K562 (cell line): Measurements from ENCODE around the gene IL20RB. TPM values are rescaled to one million over a fixed set of nuclear protein-coding genes. Genes with fewer than 3 reads are reported as not detected.

Experiments
- ATAC-seq: fragments of 200-7000 bp; cut with Tn5 transposase; 3 replicates; pipeline ENCODE4 v1.9.1; 2020; ENCODE audit warnings: moderate library complexity
- BruUV-seq: library from RNA; stranded (reverse); fragments of 400-500 nt; replicated peaks from 2 replicates; lab custom pipeline; 2021; lab: Mats Ljungman, UMichigan
- CTCF ChIA-PET: fragments of 300-600 bp; formaldehyde crosslinking; extraction: SDS; loops from one replicate; lab custom pipeline; 2021; ENCODE audit warnings: low intra/inter-chr PET ratio; lab: Yijun Ruan, JAX
- POLR2A ChIA-PET: fragments of 300-600, 350-650 bp; sonication (Branson Sonifier 250); formaldehyde crosslinking; extraction: SDS; loops from one replicate; lab custom pipeline; 2021; ENCODE audit warnings: antibody characterized with exemption, inconsistent platforms; lab: Yijun Ruan, JAX
- DNase-seq, 4 experiments: peaks; one replicate each; pipeline versions ENCODE4 v3.0.0 to v3.0.0-alpha.2; 2011 to 2018; ENCODE audit warnings: low spot score in 3 of 4, mixed read lengths in 3 of 4; ENCODE audit errors: extremely low read depth in 1 of 4
- FAIRE-seq: peaks from 2 replicates; lab custom pipeline; 2011; peaks lifted over from hg19 to GRCh38; lab: Jason Lieb, UNC
- H2AFZ ChIP-seq: 2 replicates; pipeline ENCODE4 v1.6.0; 2011; ENCODE audit warnings: low read depth, low read length, control low read depth, inconsistent platforms
- H3K27ac ChIP-seq: fragments of 200-600 bp; 3 replicates; pipeline ENCODE4 v1.8.0; 2011; ENCODE audit warnings: low read depth, mild to moderate bottlenecking, control low read depth, inconsistent platforms, low read length, moderate library complexity, mixed read lengths; ENCODE audit errors: extremely low read depth
- H3K27me3 ChIP-seq, 2 experiments: fragments of 300-600 bp in 1 of 2; 2 replicates in 1 of 2; 3 replicates in 1 of 2; pipeline versions ENCODE4 v1.6.0 to v1.8.0; 2011; ENCODE audit warnings: inconsistent platforms in 2 of 2, low read length in 2 of 2, mild to moderate bottlenecking in 1 of 2, mixed read lengths in 1 of 2, moderate library complexity in 1 of 2; ENCODE audit not compliant: control insufficient read depth in 2 of 2, insufficient read depth in 2 of 2
- H3K36me3 ChIP-seq: fragments of 300-600 bp; 3 replicates; pipeline ENCODE4 v1.8.0; 2011; ENCODE audit warnings: mild to moderate bottlenecking, low read length, inconsistent platforms; ENCODE audit not compliant: control insufficient read depth, insufficient read depth
- H3K4me1 ChIP-seq, 2 experiments: fragments of 200-600 bp in 1 of 2; replicated peaks in 1 of 2; 2 replicates in 1 of 2; 3 replicates in 1 of 2; pipeline versions ENCODE4 v1.5.1 to v1.8.0; 2011; ENCODE audit warnings: inconsistent platforms in 2 of 2, low read length in 2 of 2, mild to moderate bottlenecking in 1 of 2, mixed read lengths in 1 of 2, moderate library complexity in 1 of 2; ENCODE audit not compliant: control insufficient read depth in 2 of 2, insufficient read depth in 2 of 2
- H3K4me2 ChIP-seq: 2 replicates; pipeline ENCODE4 v1.6.1; 2011; ENCODE audit warnings: low read length, control low read depth, inconsistent platforms, mixed read lengths; ENCODE audit not compliant: insufficient read depth
- H3K4me3 ChIP-seq: fragments of 200-600 bp; sonication (generic), shearing (Covaris generic); 2 replicates; pipeline ENCODE4 v1.5.1; 2016; ENCODE audit warnings: control low read depth, inconsistent platforms
- H3K79me2 ChIP-seq: fragments of 200-600 bp; 3 replicates; pipeline ENCODE4 v1.8.0; 2011; ENCODE audit warnings: low read length, inconsistent platforms; ENCODE audit not compliant: control insufficient read depth, insufficient read depth
- H3K9ac ChIP-seq, 2 experiments: 2 replicates each; pipeline versions ENCODE4 v1.6.0 to v1.6.1; 2011; ENCODE audit warnings: low read depth in 2 of 2, low read length in 2 of 2, control low read depth in 1 of 2, inconsistent platforms in 1 of 2, mild to moderate bottlenecking in 1 of 2, mixed read lengths in 1 of 2; ENCODE audit not compliant: insufficient read depth in 1 of 2
- H3K9me1 ChIP-seq: one replicate; pipeline ENCODE4 v1.6.0; 2011; ENCODE audit warnings: inconsistent platforms, mild to moderate bottlenecking, low read length, moderate library complexity; ENCODE audit not compliant: control insufficient read depth, insufficient read depth
- H3K9me3 ChIP-seq: replicated peaks from 2 replicates; pipeline ENCODE4 v1.5.1; 2011; ENCODE audit warnings: low read depth, low read length, inconsistent platforms; ENCODE audit not compliant: control insufficient read depth, insufficient read depth
- H4K20me1 ChIP-seq: replicated peaks from 2 replicates; pipeline ENCODE4 v1.6.1; 2011; ENCODE audit warnings: low read length, inconsistent platforms, mixed read lengths; ENCODE audit not compliant: control insufficient read depth, insufficient read depth
- FOXJ3 ChIP-seq: sonication (generic); formaldehyde crosslinking; IDR thresholded peaks from 2 replicates; pipeline ENCODE4 v1.4.0; 2020; ENCODE audit warnings: mild to moderate bottlenecking, missing genetic modification reagents
- HDAC3 ChIP-seq: fragments of 450-650 bp; IDR thresholded peaks from 2 replicates; pipeline ENCODE4 v1.6.1; 2018; ENCODE audit warnings: borderline replicate concordance, mild to moderate bottlenecking, moderate library complexity; ENCODE audit not compliant: partially characterized antibody
- KDM5B ChIP-seq: fragments of 200-600 bp; sonication (generic); IDR thresholded peaks from 2 replicates; pipeline ENCODE4 v1.6.1; 2012; ENCODE audit warnings: low read depth, mild to moderate bottlenecking, moderate library complexity, low read length, control low read depth, inconsistent platforms; ENCODE audit not compliant: insufficient replicate concordance
- L3MBTL2 ChIP-seq: fragments of 450-650 bp; IDR thresholded peaks from 2 replicates; pipeline ENCODE4 v1.6.1; 2016; ENCODE audit warnings: mild to moderate bottlenecking, moderate library complexity
- RBM25 ChIP-seq: fragments of 200-400 bp; formaldehyde crosslinking; IDR thresholded peaks from 2 replicates; pipeline ENCODE4 v1.6.1; 2018; ENCODE audit warnings: low read length, low read depth, moderate library complexity; ENCODE audit not compliant: severe bottlenecking
- ZNF589 ChIP-seq: fragments of 200-800 bp; sonication (Bioruptor generic); IDR thresholded peaks from 2 replicates; pipeline ENCODE4 v1.6.1; 2016; ENCODE audit warnings: low read depth, missing genetic modification characterization, missing compliant biosample characterization
- WGBS: fragments of 100-300 bp; shearing (Covaris generic); methylation state at CpG from one replicate; pipeline ENCODE4 v1.1.6; 2016; ENCODE audit warnings: low coverage, mixed read lengths; ENCODE audit not compliant: insufficient coverage; ENCODE audit errors: missing lambda C conversion rate; 5-methylcytosine and 5-hydroxymethylcytosine counted together
- in situ Hi-C: fragments of 300-500 bp; cut with MboI; formaldehyde crosslinking; loops from 4 replicates; pipeline ENCODE4 v1.15.0; 2018; ENCODE audit warnings: inconsistent platforms, mixed read lengths
- intact Hi-C: fragments of 100-400 bp; cut with micrococcal nuclease; formaldehyde crosslinking; loops from 2 replicates; pipeline ENCODE4 v1.14.2; 2022
- polyA plus RNA-seq, 8 experiments: library from polyadenylated mRNA; depleted of rRNA in 4 of 8; stranded (reverse) in 5 of 8; unstranded in 3 of 8; fragments of >200 nt; fragmentation: Nextera tagmentation in 2 of 8; fragmentation: Illumina TruSeq in 1 of 8; extraction: Ambion mirVana in 2 of 8; extraction: Trizol in 1 of 8; gene quantifications; 2 replicates each; pipeline versions ENCODE4 v1.2.1 to v1.2.3, GENCODE V29; 2011 to 2014; ENCODE audit warnings: inconsistent platforms in 1 of 8, missing spikeins in 1 of 8
- total RNA-seq, 7 experiments: library from RNA; depleted of rRNA in 6 of 7; stranded (reverse); fragments of >200 nt in 6 of 7; fragmentation: Illumina TruSeq in 2 of 7; extraction: Trizol in 2 of 7; gene quantifications; 2 replicates each; pipeline versions ENCODE4 v1.2.1 to v1.2.3, GENCODE V29; 2011 to 2021; ENCODE audit warnings: low replicate concordance in 1 of 7
- TF ChIP-seq, protein P1 (sequence below), 2 experiments: IDR thresholded peaks; 2 replicates each; pipeline ENCODE4 v1.6.1; 2012; ENCODE audit warnings: improper control_type of control experiment in 2 of 2, low read depth in 2 of 2, low read length in 2 of 2, borderline replicate concordance in 1 of 2

The IL20RB gene
- total and polyA plus RNA-seq, 9 of the 15 experiments (the other 6 are each of a cell fraction or from before 2014, with no cell fraction given): 0.77 to 9.9 (median 6.1) TPM

DNA sequence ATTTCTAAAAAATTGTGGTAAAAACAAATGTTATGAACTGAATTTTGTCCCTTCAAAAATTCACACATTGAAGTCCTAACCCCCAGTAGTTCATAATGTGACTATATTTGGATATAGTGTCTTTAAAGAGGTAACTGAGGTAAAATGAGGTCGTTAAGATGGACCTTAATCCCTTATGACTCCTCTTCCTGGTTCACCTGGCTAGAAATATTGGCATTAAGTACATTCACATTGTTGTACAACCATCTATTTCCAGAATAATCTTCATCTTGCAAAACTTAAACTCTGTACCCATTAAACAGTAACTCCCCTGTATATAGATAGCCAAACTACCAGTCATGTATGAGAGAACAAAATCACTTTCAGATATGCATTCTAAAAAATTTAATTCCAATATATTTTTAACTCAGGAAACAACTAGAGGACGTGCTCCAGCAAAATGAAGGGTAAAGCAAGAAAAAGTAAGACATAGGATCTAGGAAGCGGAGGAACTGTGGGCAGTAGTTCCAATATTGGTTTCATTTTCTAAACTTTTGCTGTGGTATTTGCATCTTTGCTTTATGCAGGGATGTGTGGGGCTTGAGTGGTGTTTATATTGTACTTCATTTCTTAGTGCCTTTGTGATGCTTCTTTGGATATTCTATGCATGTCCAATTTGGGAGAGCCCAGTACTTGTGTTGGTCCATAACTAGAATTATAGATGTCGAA lies 36.7 kb upstream of the IL20RB start:
- no peaks in the 10 kb centered on the region; a peak in 1 of 5 replicates for H3K4me1 ChIP-seq

More for the DNA sequence above, 36.7 kb upstream of the IL20RB start:
- ChIA-PET CTCF (no interaction called here), POLR2A (no interaction called here)
- no TSS peak for BruUV-seq
- Histone ChIP-seq H3K4me2 (no peak overlapping the region), H4K20me1 (no peaks in the 10 kb centered on the region), H3K9ac (no peak overlapping the region), H3K79me2 (peaks cover 90% of the 10 kb centered on the region), H3K4me3 (no peak overlapping the region), H3K9me1 (no peaks in the 10 kb centered on the region), H3K27ac (no peak overlapping the region), H3K9me3 (no peaks in the 10 kb centered on the region), H3K36me3 (no peaks in the 10 kb centered on the region; the same call in 2 of the 3 replicates), H2AFZ (no peak overlapping the region), H3K27me3 (no peaks in the 10 kb centered on the region)
- 95% methylated on average over 3 of the region's 4 CpGs for WGBS
- TF ChIP-seq RBM25 (peak; percentile 21), KDM5B (no peak), L3MBTL2 (no peak), FOXJ3 (CRISPR knock-in tag) (no peak), ZNF589 (CRISPR knock-in tag) (no peak), HDAC3 (no peak)
- TF ChIP-seq, protein P1, sequence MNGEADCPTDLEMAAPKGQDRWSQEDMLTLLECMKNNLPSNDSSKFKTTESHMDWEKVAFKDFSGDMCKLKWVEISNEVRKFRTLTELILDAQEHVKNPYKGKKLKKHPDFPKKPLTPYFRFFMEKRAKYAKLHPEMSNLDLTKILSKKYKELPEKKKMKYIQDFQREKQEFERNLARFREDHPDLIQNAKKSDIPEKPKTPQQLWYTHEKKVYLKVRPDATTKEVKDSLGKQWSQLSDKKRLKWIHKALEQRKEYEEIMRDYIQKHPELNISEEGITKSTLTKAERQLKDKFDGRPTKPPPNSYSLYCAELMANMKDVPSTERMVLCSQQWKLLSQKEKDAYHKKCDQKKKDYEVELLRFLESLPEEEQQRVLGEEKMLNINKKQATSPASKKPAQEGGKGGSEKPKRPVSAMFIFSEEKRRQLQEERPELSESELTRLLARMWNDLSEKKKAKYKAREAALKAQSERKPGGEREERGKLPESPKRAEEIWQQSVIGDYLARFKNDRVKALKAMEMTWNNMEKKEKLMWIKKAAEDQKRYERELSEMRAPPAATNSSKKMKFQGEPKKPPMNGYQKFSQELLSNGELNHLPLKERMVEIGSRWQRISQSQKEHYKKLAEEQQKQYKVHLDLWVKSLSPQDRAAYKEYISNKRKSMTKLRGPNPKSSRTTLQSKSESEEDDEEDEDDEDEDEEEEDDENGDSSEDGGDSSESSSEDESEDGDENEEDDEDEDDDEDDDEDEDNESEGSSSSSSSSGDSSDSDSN (IDR thresholded peaks at IDR 0.05; ENCODE audit: borderline replicate concordance in 1 of 2, low read depth in 2 of 2, low read length in 2 of 2): no peak
- FAIRE-seq: no peak
- intact Hi-C loops: no loop called here
- no peak for ATAC-seq
- DNase-seq: no peak
- in situ Hi-C loops: no loop called here
